WTC11 (cell line): ENCODE data around the gene TMTC2. TPM values are rescaled to one million over a fixed set of nuclear protein-coding genes. Genes with fewer than 3 reads are reported as not detected.

Source experiments
- ATAC-seq: fragments of 200-7000 bp; cut with Tn5 transposase; 2 replicates; pipeline ENCODE4 v1.10.0; 2021; ENCODE audit warnings: mild to moderate bottlenecking, moderate library complexity
- Bru-seq: library from RNA; stranded (reverse); fragments of 400-500 nt; gene quantifications from one replicate; lab custom pipeline; 2021; lab: Mats Ljungman, UMichigan
- CTCF ChIA-PET: fragments of 300-600 bp; sonication (Branson Sonifier 250); formaldehyde crosslinking; loops from one replicate; lab custom pipeline; 2021; ENCODE audit warnings: antibody characterized with exemption; lab: Charles Lee
- POLR2A ChIA-PET: fragments of 350-600 bp; sonication (Branson Sonifier 250); formaldehyde crosslinking; loops from one replicate; lab custom pipeline; 2021; ENCODE audit warnings: antibody characterized with exemption; lab: Charles Lee
- DNase-seq: peaks from one replicate; pipeline ENCODE4 v3.0.0; 2021; ENCODE audit warnings: low spot score
- H3K27ac Mint-ChIP-seq: 2 replicates; pipeline ENCODE4 v1.8.0; 2021; ENCODE audit warnings: mixed read lengths
- H3K27me3 Mint-ChIP-seq: 2 replicates; pipeline ENCODE4 v1.8.0; 2021; ENCODE audit warnings: low read depth, mild to moderate bottlenecking, moderate library complexity, mixed read lengths
- H3K36me3 Mint-ChIP-seq: 2 replicates; pipeline ENCODE4 v1.8.0; 2021; ENCODE audit warnings: mixed read lengths
- H3K4me1 Mint-ChIP-seq: 2 replicates; pipeline ENCODE4 v1.8.0; 2022; ENCODE audit warnings: mixed read lengths
- H3K4me3 Mint-ChIP-seq: 2 replicates; pipeline ENCODE4 v1.8.0; 2021; ENCODE audit warnings: mild to moderate bottlenecking, moderate library complexity, mixed read lengths
- H3K9me3 Mint-ChIP-seq: 2 replicates; pipeline ENCODE4 v1.8.0; 2021; ENCODE audit warnings: mixed read lengths
- ARID4B ChIP-seq: sonication (generic); formaldehyde crosslinking; IDR thresholded peaks from 2 replicates; pipeline ENCODE4 v1.8.0; 2023; ENCODE audit warnings: missing genetic modification reagents, mild to moderate bottlenecking, borderline replicate concordance
- ATF2 ChIP-seq: sonication (generic); formaldehyde crosslinking; IDR thresholded peaks from 2 replicates; pipeline ENCODE4 v1.8.1; 2022; ENCODE audit warnings: low read depth, missing genetic modification reagents, borderline replicate concordance
- ATF6 ChIP-seq: sonication (generic); formaldehyde crosslinking; IDR thresholded peaks from 2 replicates; pipeline ENCODE4 v1.8.1; 2023; ENCODE audit warnings: mild to moderate bottlenecking, missing genetic modification reagents
- HMGA2 ChIP-seq: fragments of 250-450 bp; sonication (Bioruptor Pico); IDR thresholded peaks from 2 replicates; pipeline ENCODE4 v1.4.0; 2021; ENCODE audit warnings: mild to moderate bottlenecking, moderate library complexity
- IRF1 ChIP-seq: sonication (generic); formaldehyde crosslinking; IDR thresholded peaks from 2 replicates; pipeline ENCODE4 v1.8.0; 2023; ENCODE audit warnings: missing genetic modification reagents
- NFATC4 ChIP-seq: fragments of 250-450 bp; sonication (Bioruptor Pico); IDR thresholded peaks from 2 replicates; pipeline ENCODE4 v1.9.0; 2021; ENCODE audit warnings: mild to moderate bottlenecking
- NFYB ChIP-seq: sonication (generic); formaldehyde crosslinking; conservative IDR thresholded peaks from 2 replicates; pipeline ENCODE4 v1.8.0; 2022; ENCODE audit warnings: low read depth, missing genetic modification reagents
- SP1 ChIP-seq: sonication (generic); formaldehyde crosslinking; conservative IDR thresholded peaks from 2 replicates; pipeline ENCODE4 v1.8.1; 2022; ENCODE audit warnings: missing genetic modification reagents
- ZNF138 ChIP-seq: sonication (generic); formaldehyde crosslinking; conservative IDR thresholded peaks from 2 replicates; pipeline ENCODE4 v1.8.1; 2022; ENCODE audit warnings: mild to moderate bottlenecking, moderate library complexity, missing genetic modification reagents
- ZNF396 ChIP-seq: fragments of 250-450 bp; sonication (Bioruptor Pico); IDR thresholded peaks from 2 replicates; pipeline ENCODE4 v1.8.0; 2021; ENCODE audit warnings: mild to moderate bottlenecking, moderate library complexity, borderline replicate concordance
- ZNF423 ChIP-seq: fragments of 250-450 bp; sonication (Bioruptor Pico); IDR thresholded peaks from 2 replicates; pipeline ENCODE4 v2.1.2; 2022; ENCODE audit warnings: mild to moderate bottlenecking, moderate library complexity
- ZNF512 ChIP-seq: sonication (generic); formaldehyde crosslinking; IDR thresholded peaks from 2 replicates; pipeline ENCODE4 v1.8.1; 2022; ENCODE audit warnings: missing genetic modification reagents, borderline replicate concordance
- long read RNA-seq, 3 experiments: library from RNA in 1 of 3; library from capped mRNA in 1 of 3; library from polyadenylated mRNA in 1 of 3; unstranded in 2 of 3; stranded (forward) in 1 of 3; transcript quantifications; one replicate each; pipeline ENCODE4 v2.0.0, GENCODE V29; 2021
- total RNA-seq: library from RNA; stranded (reverse); gene quantifications from 3 replicates; pipeline ENCODE4 v1.2.3, GENCODE V29; 2021

Gene TMTC2
- total RNA-seq (5.9 to 6.4 TPM (median 6.4 TPM) in 3 replicates), Bru-seq, nascent RNA (percentile 59 among the genes with signal in this experiment)
- long read RNA-seq, experiment 1, partial matches to known transcripts, result 1 of 10 reads
- long read RNA-seq, experiment 1, other reads (novel, unspliced or antisense), result 9 of 10 reads
- long read RNA-seq, experiment 2, partial matches to known transcripts, result 6 of 8 reads
- long read RNA-seq, experiment 2, other reads (novel, unspliced or antisense), result 2 of 8 reads
- long read RNA-seq, experiment 3, result 0 reads

GRCh38 chr12:82686168-82687020 is at the start of gene TMTC2:
TMTC2 (plus strand) TSS chr12:82686906.
- H3K27ac Mint-ChIP-seq, result peak within 1 kb of the TSS; percentile 23; the same call in 1 of the 2 replicates
- ChIA-PET CTCF (interaction anchor here (0.6 to 3.6 kb wide), 54 partner anchors 10 to 1818 kb away, joined by 3 to 27 read pairs (median 4); partner anchors contain the start of genes CCDC59 and METTL25), POLR2A (interaction anchor here (0.6 to 1.6 kb wide), 3 partner anchors 10 to 1960 kb away, joined by 3 to 6 read pairs (median 4); no protein-coding TSS in a partner anchor)
- peaks cover 9% of the 10 kb centered on the region for H3K27me3 Mint-ChIP-seq
- peak within 1 kb of the TSS; percentile 83 for H3K4me3 Mint-ChIP-seq
- no peaks in the 10 kb centered on the region for H3K36me3 Mint-ChIP-seq
- peaks cover 27% of the 10 kb centered on the region for H3K4me1 Mint-ChIP-seq
- peak; percentile 17; the same call in 1 of the 2 replicates for TF ChIP-seq ARID4B (CRISPR knock-in tag)
- 0 out of 2 replicates have a peak, but pooled peaks have one; percentile 65 for TF ChIP-seq ZNF138
- no peak for TF ChIP-seq ATF6 (CRISPR knock-in tag)
- TF ChIP-seq SP1 (CRISPR knock-in tag), result peak; percentile 67
- no peak for TF ChIP-seq ZNF423 (CRISPR knock-in tag)
- H3K9me3 Mint-ChIP-seq, result no peaks in the 10 kb centered on the region
- peak; percentile 91 for ATAC-seq
- peak; percentile 89 for DNase-seq

- H3K27me3 Mint-ChIP-seq, result no peaks in the 10 kb centered on the region
- DNase-seq (no peak), ATAC-seq (no peak)
- peaks cover 3% of the 10 kb centered on the region; the same call in 1 of the 2 replicates for H3K4me1 Mint-ChIP-seq
- ChIA-PET POLR2A (no interaction called here), CTCF (no interaction called here)
- no peaks in the 10 kb centered on the region for H3K36me3 Mint-ChIP-seq
- H3K27ac Mint-ChIP-seq, result no peak overlapping the region
- 0 out of 2 replicates have a peak, but pooled peaks cover 6% of the 10 kb centered on the region for H3K9me3 Mint-ChIP-seq
- TF ChIP-seq HMGA2 (CRISPR knock-in tag), result peak; percentile 44; the same call in 1 of the 2 replicates
- TF ChIP-seq ATF2 (CRISPR knock-in tag), result no peak
- H3K4me3 Mint-ChIP-seq, result no peak overlapping the region
These were observed 48.4 kb upstream of the TMTC2 start for GRCh38 chr12:82638324-82638723.

- CTCF ChIA-PET, result no interaction called here
- Mint-ChIP-seq H3K4me1 (peaks cover 11% of the 10 kb centered on the region), H3K9me3 (0 out of 2 replicates have a peak, but pooled peaks cover 3% of the 10 kb centered on the region), H3K27me3 (no peaks in the 10 kb centered on the region), H3K4me3 (no peak overlapping the region), H3K27ac (no peak overlapping the region), H3K36me3 (no peaks in the 10 kb centered on the region)
- POLR2A ChIA-PET, result no interaction called here
- DNase-seq, result no peak
- ATAC-seq, result no peak
- TF ChIP-seq ZNF396, result no peak
- TF ChIP-seq NFATC4, result no peak
- no peak for TF ChIP-seq ZNF512 (CRISPR knock-in tag)
- no peak for TF ChIP-seq NFYB (CRISPR knock-in tag)
- no peak for TF ChIP-seq ARID4B (CRISPR knock-in tag)
- no peak for TF ChIP-seq IRF1 (CRISPR knock-in tag)
These were observed 41.8 kb upstream of the TMTC2 start for GRCh38 chr12:82644896-82645295.
